ENCODE measurements around the gene JHY.

GRCh38 chr11:122976061-122976733, 93.6 kb downstream of the JHY start:
- TF ChIP-seq CTCF (IDR thresholded peaks at IDR 0.05; ENCODE audit: low read depth, low read length, missing input control): no peak
- no peak for TF ChIP-seq EGR1 (IDR thresholded peaks at IDR 0.05; ENCODE audit: low read depth in 2 of 2)
- no peak for TF ChIP-seq JUND (IDR thresholded peaks at IDR 0.05)
- TF ChIP-seq, protein P1, sequence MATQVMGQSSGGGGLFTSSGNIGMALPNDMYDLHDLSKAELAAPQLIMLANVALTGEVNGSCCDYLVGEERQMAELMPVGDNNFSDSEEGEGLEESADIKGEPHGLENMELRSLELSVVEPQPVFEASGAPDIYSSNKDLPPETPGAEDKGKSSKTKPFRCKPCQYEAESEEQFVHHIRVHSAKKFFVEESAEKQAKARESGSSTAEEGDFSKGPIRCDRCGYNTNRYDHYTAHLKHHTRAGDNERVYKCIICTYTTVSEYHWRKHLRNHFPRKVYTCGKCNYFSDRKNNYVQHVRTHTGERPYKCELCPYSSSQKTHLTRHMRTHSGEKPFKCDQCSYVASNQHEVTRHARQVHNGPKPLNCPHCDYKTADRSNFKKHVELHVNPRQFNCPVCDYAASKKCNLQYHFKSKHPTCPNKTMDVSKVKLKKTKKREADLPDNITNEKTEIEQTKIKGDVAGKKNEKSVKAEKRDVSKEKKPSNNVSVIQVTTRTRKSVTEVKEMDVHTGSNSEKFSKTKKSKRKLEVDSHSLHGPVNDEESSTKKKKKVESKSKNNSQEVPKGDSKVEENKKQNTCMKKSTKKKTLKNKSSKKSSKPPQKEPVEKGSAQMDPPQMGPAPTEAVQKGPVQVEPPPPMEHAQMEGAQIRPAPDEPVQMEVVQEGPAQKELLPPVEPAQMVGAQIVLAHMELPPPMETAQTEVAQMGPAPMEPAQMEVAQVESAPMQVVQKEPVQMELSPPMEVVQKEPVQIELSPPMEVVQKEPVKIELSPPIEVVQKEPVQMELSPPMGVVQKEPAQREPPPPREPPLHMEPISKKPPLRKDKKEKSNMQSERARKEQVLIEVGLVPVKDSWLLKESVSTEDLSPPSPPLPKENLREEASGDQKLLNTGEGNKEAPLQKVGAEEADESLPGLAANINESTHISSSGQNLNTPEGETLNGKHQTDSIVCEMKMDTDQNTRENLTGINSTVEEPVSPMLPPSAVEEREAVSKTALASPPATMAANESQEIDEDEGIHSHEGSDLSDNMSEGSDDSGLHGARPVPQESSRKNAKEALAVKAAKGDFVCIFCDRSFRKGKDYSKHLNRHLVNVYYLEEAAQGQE (IDR thresholded peaks at IDR 0.05): no peak
- no peak for TF ChIP-seq RXRA (IDR thresholded peaks at IDR 0.05)
